GM18507 (cell line): Measurements from ENCODE around the gene PALLD.
"Not testable (repeated sequence)": the region's sequence is repeated elsewhere in the genome, so short reads cannot be mapped to it uniquely, and the experiment has no call there.

ENCODE experiments used
- DNase-seq: peaks from one replicate; pipeline ENCODE4 v3.0.0; 2011; ENCODE audit warnings: low read depth; ENCODE audit not compliant: insufficient read length; ENCODE audit errors: extremely low spot score
- FAIRE-seq: peaks from 2 replicates; lab custom pipeline; 2011; peaks lifted over from hg19 to GRCh38; lab: Jason Lieb, UNC

The PALLD gene

GRCh38 chr4:168496834-168497233 lies at the start of gene PALLD:
Gene PALLD (plus strand): TSS chr4:168497052.
- DNase-seq, result no peak
- FAIRE-seq, result no peak

DNA sequence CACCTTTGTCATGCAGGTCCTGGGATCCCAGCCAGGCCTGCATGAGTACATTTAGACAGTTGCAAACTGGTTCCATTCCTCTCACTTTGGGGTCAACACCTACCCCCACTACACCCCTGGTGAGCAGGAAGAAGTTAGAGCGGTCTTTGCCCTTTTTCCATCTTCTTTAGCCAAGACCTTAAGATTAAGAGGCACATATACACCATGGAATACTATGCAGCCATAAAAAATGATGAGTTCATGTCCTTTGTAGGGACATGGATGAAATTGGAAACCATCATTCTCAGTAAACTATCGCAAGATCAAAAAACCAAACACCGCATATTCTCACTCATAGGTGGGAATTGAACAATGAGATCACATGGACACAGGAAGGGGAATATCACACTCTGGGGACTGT lies 47.8 kb upstream of the PALLD start:
- not testable (repeated sequence) for DNase-seq, FAIRE-seq

DNA sequence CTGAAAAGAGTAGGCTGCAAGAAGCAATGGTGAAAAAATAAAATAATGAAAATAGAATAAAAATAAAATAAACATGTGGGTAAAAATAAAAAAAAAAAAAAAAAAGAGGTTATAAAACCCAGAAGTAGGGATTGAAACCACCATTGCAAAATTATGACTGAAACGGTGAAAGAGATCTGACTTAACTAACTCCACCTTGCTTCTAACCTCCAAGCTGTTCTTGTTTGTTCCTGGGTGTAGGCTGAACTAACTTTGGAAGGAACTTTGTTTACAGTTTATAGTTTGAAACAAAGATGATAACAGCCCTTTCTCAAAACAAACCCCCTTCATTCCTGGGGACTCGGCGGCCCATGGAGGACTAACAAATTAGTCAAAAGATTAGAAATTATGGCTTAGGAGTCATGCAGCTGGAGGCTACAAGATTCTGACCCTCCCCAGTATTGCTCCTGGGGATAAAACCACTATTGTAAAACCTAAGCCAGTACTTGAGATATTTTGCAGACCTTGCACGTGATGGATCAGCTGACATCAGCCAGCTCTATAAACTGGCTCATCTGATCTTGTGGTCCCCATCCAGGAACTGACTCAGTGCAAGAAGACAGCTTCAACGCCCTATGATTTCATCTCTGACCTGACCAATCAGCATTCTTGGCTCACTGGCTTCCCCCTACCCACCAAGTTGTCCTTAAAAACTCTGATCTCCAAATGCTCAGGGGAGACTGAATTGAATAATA lies 47.0 kb upstream of the PALLD start:
- DNase-seq (no peak), FAIRE-seq (peak; percentile 31)

DNA sequence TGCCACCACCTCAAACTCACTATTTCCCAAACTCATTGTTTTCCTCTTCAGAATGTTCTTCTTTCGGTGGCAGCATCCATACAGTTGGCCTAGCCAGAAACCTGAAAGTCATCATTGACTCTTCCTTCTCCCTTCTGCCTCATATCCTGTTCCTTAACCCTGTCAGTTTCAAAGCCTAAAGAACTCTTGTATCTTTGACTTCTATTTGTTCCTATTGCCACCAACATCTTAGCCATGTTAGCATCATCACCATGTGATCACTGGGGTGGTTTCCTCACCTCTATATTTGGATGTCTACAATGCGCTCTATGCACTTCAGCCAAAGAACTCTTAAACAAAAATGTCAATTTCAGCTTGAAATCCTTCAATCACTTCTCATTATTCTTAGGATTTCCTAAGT lies 45.5 kb upstream of the PALLD start:
- FAIRE-seq, result no peak
- DNase-seq, result no peak

GRCh38 chr4:168451744-168452390 lies 45.0 kb upstream of the PALLD start:
- DNase-seq, result no peak
- FAIRE-seq, result peak; percentile 51

DNA sequence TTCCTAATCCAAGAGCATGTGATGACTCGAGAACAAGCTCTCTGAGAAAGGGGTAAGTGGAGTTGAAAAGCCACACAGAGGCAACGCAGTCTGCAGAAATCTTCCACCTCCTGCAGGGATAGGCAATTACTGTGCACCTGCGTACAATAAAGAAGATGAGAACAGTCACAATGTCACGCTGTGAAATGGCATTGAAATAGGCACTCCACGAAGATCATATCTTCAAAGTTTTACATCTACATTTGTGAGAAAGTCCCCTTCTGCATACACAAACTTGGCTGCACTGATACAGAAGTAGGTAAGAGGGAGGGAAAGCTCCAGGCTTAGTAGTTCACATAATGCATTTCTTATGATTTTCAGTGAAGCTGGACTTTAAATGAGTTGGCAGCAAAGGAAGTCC lies 43.7 kb upstream of the PALLD start:
- FAIRE-seq, result peak; percentile 62
- no peak for DNase-seq

GRCh38 chr4:168458256-168458655 lies 38.6 kb upstream of the PALLD start:
- not testable (repeated sequence) for DNase-seq, FAIRE-seq

DNA sequence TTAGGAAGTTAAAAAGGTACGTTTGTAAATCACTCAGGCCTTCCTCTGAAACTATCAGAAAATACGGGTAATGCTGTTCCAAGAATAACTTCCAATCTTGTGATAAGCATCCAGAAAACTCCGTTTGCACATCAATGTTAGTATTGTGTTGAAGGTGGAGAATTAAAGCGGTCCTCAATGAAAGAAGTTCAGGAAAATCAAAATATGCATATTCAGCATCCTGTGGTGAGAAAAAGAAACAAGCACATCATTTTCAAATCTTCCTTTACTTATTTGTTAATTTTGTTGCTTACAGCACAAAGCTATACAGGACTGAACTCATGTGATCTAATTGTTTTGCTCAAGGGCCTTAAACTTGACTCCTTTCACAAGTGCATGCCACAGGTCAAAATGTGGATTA lies 35.0 kb upstream of the PALLD start:
- DNase-seq (no peak), FAIRE-seq (no peak)

- DNase-seq, result no peak
- no peak for FAIRE-seq
Observed at GRCh38 chr4:168472920-168473319, 23.9 kb upstream of the PALLD start.

DNA sequence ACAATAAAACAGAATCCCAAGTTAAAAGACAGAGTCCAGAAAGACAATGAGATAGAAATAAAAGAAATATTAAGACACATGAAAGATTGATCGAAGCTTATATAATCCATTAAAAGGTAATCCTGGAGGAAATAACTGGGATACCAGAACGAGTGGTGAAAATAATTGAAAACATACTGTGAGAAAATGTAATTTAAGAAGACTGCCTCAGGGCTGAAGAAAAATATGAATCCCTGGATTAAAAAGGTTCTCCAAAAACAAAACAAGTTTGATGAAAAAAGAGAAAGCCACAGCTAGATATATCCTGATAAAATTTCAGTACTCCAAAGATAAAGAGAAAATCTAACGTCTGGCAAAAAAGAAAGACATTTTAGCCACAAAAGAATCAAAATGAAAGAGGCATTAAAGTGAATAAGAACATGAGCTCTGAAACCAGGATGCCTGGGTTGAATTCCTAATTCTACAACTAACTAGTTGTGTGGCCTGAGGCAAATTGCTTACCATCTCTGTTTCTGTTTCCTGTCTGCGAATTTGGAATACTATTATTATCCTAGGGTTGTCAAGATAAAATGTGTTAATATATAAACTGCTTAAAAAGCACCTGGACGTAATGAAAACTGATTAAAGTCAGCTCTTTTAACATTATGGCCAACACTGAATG lies 22.1 kb upstream of the PALLD start:
- no peak for DNase-seq
- no peak for FAIRE-seq

- DNase-seq, result no peak
- no peak for FAIRE-seq
Observed at GRCh38 chr4:168475745-168476144, 21.1 kb upstream of the PALLD start.

- peak; percentile 5 for FAIRE-seq
- DNase-seq, result no peak
Observed at GRCh38 chr4:168478868-168479267, 18.0 kb upstream of the PALLD start.

DNA sequence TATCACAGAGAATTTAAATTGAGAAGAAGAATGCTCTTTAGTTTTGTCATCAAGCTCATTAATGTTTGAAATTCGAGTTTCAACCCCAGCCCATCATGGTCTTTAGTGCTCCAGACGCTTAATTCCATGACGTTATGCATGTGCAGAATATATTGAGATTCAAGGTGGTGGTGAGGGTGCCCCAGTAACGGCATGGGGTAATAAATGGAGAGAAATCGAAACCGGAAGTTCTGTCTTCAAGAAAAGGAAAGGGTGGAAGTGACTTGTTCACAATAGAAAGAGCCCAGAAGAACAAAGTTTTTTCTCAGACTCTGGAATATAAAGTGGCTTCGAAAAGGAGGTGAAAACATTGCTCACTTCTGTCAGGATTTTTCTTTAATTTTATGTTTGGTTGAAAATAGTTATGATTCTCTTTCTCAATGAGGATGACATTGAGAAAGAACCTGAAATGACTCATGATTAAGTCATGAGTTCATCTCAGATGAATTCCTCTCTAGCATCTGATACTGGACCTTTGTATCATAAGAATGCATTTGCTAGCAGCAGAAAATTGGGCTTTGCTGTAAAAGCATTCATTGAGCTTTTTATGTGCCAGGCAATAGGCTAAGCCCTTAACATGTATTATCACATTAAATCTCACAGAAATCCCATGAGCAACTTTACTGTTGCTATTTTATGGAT lies 15.8 kb upstream of the PALLD start:
- FAIRE-seq (no peak), DNase-seq (no peak)

DNA sequence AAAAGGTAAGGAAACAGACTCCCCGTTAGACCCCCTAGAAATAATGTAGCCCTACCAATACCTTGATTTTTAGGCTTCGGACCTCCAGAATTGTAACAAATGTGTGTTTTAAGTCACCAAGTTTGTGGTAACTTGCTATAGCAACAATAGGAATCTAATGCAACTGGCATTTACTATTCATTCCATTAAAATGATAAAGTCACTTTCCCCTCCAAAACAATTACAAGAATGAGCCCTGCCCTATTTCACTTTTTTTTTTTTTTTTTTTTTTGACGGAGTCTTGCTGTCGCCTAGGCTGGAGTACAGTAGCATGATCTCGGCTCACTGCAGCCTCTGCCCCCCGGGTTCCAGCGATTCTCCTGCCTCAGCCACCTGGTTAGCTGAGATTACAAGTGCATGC lies 13.0 kb upstream of the PALLD start:
- no peak for FAIRE-seq
- DNase-seq, result no peak

- no peak for DNase-seq
Observed at GRCh38 chr4:168484626-168485025, 12.2 kb upstream of the PALLD start.

DNA sequence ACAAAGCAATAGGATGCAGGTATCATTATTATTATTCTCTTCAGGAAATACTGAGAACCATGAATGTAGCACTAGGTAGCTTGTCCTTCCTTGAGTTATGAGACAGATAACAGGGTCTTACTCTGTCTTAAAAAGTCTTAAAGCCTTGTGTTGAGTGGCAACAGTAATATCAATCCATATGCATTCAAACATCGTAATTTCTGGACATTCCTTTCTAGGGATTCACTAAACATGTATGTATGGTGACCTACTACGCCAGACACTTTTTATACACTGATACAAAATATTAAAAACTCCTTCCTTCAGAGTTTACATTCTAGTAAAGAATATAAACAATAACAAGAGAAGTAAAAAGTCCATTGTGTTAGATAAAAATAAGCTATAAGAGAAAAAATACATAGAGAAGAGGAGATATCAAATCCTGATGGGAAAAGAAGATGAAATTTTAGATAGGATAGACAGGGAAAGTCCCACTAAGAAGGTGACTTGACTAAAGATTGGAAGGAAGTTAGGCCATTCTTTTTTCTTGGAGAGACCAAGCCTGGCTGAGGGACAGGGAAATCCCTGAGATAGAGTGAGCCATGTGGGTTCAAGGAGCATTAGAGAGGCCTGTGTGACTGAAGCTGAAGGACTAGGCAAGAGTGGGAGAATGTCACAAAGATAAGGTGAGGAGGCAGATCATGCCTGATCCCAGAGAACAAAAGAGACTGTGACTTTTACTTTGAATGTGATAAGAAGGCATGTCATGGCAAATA lies 11.5 kb upstream of the PALLD start:
- DNase-seq, result no peak
- no peak for FAIRE-seq

More at GRCh38 chr4:168484626-168485025, 12.2 kb upstream of the PALLD start:
- FAIRE-seq, result no peak

DNA sequence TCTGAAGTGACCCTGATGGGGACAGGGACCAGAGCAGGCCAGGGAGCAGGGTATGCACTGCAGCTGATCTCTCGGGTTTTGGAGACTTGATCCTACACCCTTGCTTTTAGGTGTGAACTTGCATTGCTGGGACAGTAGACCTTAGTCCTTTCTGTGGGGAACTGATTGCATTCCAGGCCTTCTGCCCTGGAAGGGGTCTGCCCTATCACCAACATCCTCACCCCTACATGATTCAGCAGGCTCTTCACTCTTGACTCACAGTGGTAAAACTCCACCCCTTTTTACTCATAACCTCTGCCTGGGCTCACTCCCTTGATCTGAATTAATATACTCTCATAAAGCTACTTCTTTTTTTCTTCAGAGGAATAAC lies 10.0 kb upstream of the PALLD start:
- DNase-seq (no peak), FAIRE-seq (no peak)

GRCh38 chr4:168487282-168488035 lies 9.4 kb upstream of the PALLD start:
- DNase-seq (no peak), FAIRE-seq (no peak)

DNA sequence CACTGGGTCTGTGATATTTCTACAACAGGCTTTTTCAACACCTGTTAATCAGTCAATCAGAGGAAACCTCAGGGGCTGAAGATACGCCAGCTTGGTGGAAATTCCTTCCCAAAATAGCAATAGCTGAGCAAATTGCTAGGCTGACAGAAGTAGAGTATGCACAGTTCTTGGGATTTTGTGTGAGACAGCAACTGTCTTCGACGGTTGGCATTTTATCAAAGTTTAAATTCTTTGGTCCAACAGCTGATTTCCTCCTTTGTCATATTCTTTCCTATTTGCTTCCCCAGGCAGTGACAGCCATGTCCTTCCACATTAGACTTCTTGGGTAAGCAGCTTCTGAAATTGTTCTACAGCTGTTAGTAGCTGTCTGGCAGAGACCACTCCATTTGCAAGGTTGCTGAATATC lies 8.0 kb upstream of the PALLD start:
- no peak for FAIRE-seq
- no peak for DNase-seq
